GM12872 (cell line): ENCODE results near the gene SRC.

Experiments
- TF ChIP-seq, protein P1 (sequence below): IDR thresholded peaks from 3 replicates; pipeline ENCODE4 v1.5.1; 2011; ENCODE audit warnings: low read depth, mild to moderate bottlenecking, low read length, moderate library complexity; ENCODE audit not compliant: insufficient read depth

Gene SRC

DNA sequence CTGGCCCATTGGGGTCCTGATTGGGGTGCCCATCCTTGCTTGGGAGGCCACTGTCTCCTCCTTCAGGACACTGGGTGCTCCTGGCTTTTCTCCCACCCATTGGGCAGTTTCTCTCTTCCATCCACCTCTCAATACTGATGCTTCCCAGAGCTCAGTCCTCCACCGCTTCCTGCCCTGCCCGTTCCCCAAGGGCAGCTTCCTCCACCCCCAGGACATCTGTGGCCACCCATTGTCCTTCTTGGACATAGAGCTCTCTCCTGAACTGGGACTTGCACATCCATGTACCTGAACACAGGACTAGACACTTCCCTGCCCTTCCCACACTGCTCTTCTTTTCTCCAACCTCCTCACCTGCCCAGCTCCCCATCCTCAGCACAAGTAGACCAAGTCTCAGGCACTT lies 105.7 kb downstream of the SRC start:
- TF ChIP-seq, protein P1, sequence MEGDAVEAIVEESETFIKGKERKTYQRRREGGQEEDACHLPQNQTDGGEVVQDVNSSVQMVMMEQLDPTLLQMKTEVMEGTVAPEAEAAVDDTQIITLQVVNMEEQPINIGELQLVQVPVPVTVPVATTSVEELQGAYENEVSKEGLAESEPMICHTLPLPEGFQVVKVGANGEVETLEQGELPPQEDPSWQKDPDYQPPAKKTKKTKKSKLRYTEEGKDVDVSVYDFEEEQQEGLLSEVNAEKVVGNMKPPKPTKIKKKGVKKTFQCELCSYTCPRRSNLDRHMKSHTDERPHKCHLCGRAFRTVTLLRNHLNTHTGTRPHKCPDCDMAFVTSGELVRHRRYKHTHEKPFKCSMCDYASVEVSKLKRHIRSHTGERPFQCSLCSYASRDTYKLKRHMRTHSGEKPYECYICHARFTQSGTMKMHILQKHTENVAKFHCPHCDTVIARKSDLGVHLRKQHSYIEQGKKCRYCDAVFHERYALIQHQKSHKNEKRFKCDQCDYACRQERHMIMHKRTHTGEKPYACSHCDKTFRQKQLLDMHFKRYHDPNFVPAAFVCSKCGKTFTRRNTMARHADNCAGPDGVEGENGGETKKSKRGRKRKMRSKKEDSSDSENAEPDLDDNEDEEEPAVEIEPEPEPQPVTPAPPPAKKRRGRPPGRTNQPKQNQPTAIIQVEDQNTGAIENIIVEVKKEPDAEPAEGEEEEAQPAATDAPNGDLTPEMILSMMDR: no peak

DNA sequence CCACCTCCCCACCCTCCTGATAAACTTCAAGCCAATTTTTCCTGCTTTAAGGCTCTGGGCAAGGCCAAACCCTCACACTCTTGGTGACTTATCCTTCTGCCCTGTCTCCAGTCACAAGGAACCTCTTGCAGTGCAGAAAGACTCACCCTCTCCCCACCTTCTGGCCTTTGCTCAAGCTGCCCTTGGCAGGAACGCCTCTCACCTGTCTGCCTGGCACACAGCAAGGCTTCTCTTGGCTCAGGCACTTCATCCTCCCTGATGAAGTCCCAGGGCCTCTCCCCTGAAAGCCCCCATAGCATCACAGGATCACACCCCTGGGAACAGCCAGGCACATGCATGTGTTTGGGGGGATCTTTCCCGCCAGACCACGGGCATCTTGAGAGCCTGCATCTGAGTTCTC lies 106.3 kb downstream of the SRC start:
- TF ChIP-seq, protein P1: no peak

DNA sequence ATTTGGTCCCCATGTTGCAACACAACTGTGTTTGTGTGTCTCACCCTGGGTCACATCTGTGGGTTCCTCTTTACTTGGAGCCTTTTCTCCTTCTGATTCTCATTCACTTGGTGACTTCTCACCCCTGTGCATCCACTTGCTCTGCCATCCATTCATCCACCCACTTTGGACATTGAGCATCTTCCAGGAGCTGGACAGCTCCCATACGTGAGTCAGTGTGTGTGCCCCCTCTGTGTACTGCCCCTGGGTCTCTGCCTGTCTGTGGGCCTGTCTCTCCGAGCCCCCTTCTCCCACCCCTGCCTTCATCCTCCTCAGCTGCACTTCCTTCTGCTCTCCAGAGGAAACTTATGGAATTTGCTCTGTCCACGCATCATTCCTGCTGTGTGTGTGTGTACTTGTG lies 107.3 kb downstream of the SRC start:
- TF ChIP-seq, protein P1: no peak

- TF ChIP-seq, protein P1: no peak
Measured at GRCh38 chr20:37453836-37454235, 107.9 kb downstream of the SRC start.

- TF ChIP-seq, protein P1: no peak
Measured at GRCh38 chr20:37454636-37455385, 108.9 kb downstream of the SRC start.
